ENCODE results near the gene SH2B3.
"Not testable (repeated sequence)": the region's sequence is repeated elsewhere in the genome, so short reads cannot be mapped to it uniquely, and the experiment has no call there.

SH2B3 gene

DNA sequence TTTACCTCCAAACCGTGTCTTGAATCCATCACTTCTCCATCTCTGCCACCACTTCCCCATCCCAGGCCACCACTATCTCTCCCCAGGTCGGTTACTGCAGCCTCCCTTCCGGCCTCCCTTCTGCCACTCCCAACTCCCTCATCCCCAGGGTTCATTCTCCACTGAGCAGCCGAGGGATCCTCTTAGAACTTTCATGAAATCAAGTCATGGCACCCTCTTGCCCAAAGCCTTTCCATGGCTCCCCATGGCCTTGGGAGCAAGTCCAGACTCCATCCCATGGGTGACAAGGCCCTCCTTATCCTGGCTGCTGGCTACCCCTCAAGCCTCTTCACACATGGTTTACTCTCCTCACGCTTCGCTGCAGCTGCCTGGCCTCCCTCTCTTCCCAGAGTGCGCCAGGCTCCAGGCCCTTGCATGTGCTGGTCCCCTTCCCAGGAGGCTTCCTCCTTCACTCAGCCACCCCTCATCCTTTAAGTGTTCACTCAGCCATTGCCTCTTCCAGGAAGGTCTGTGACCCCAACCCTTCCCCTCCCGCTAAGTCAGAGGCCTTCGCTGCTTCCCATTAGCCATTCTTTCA, 17.9 kb upstream of the SH2B3 start:
- H3K4me3 ChIP-seq (ENCODE audit: low read depth, low read length) = no peak overlapping the region
- TF ChIP-seq CTCF (IDR thresholded peaks at IDR 0.05; ENCODE audit: low read depth, low read length) = no peak

GRCh38 chr12:111389635-111390034, 16.1 kb upstream of the SH2B3 start:
- H3K4me3 ChIP-seq (ENCODE audit: low read depth, low read length) = no peak overlapping the region
- TF ChIP-seq CTCF (IDR thresholded peaks at IDR 0.05; ENCODE audit: low read depth, low read length) = no peak

DNA sequence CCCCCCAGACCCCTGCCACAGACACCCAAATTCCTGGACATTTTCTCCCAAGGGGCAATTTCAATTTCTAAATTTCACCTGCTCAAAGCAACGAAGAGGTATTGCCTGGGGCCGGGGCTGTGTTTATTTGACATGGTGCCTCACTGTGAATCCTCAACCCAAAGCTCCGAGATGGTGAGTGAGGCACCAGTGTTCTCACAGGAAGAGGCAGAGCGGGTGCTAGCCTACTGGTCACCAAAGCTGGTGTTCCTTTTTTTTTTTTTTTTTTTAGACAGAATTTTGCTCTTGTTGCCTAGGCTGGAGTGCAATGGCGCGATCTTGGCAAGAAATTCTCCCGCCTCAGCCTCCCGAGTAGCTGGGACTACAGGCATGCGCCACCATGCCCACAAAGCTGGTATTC, 14.8 kb upstream of the SH2B3 start:
- H3K4me3 ChIP-seq (ENCODE audit: low read depth, low read length) = no peak overlapping the region
- no peak for TF ChIP-seq CTCF (IDR thresholded peaks at IDR 0.05; ENCODE audit: low read depth, low read length)

- TF ChIP-seq CTCF (IDR thresholded peaks at IDR 0.05; ENCODE audit: low read depth, low read length) = no peak
- H3K4me3 ChIP-seq (ENCODE audit: low read depth, low read length) = no peak overlapping the region
These were observed 11.9 kb upstream of the SH2B3 start for GRCh38 chr12:111393700-111394300.

DNA sequence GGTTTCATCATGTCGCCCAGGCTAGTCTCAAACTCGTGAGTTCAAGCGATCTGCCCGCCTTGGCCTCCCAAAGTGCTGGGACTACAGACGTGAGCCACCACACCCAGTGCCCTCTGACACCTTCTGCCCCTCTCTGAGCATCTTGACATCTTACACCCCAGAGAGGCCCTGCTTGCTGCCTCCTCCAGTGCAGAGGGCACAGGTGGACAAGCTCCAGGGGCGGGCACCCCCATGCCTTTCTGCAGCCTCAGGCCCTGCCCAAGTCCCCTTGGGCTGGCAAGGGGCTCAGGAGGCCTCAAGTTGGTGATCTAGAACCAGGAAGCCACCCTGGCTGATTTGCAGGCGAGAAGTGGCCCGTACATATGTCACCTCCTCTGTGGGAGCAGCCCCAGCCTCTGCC, 11.2 kb upstream of the SH2B3 start:
- TF ChIP-seq CTCF (IDR thresholded peaks at IDR 0.05; ENCODE audit: low read depth, low read length) = no peak
- H3K4me3 ChIP-seq (ENCODE audit: low read depth, low read length) = no peak overlapping the region

GRCh38 chr12:111395336-111396187, 10.2 kb upstream of the SH2B3 start:
- TF ChIP-seq CTCF (IDR thresholded peaks at IDR 0.05; ENCODE audit: low read depth, low read length) = no peak
- no peak overlapping the region for H3K4me3 ChIP-seq (ENCODE audit: low read depth, low read length)

DNA sequence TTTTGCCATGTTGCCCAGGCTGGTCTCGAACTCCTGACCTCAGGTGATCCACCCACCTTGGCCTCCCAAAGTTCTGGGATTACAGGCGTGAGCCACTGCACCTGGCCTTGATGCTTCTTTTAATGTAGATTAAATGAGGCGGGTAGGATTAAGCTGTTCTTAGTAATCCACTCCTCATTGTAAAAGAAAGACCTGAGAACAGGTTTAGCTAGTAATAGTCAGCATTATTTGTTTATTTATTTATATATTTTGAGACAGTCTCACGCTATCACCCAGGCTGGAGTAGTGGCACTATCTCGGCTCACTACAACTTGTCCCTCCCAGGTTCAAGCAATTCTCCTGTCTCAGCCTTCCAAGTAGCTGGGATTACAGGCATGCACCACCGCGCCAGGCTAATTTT, 9.5 kb upstream of the SH2B3 start:
- H3K4me3 ChIP-seq (ENCODE audit: low read depth, low read length) = not testable (repeated sequence)

All from WI38 (cell line).